RWPE1 (cell line): ENCODE data around the gene ZBTB21.

ENCODE experiments used
- CTCF ChIA-PET: fragments of 350-600 bp; sonication (Branson Sonifier 250); formaldehyde crosslinking; extraction: SDS; loops from one replicate; lab custom pipeline; 2021; lab: Yijun Ruan, JAX
- POLR2A ChIA-PET: fragments of 400-600 bp; formaldehyde crosslinking; extraction: SDS; loops from one replicate; lab custom pipeline; 2020; ENCODE audit warnings: antibody characterized with exemption; ENCODE audit not compliant: low non-redundant PET; lab: Yijun Ruan, JAX
- DNase-seq: peaks from one replicate; pipeline ENCODE4 v3.0.0; 2012; ENCODE audit warnings: low spot score
- H3K27ac ChIP-seq: fragments of 450-650 bp; 2 replicates; pipeline ENCODE4 v1.5.1; 2017
- CTCF ChIP-seq: fragments of 450-650 bp; conservative IDR thresholded peaks from 2 replicates; pipeline ENCODE4 v1.5.1; 2017; ENCODE audit warnings: low read depth, mild to moderate bottlenecking

Gene ZBTB21

GRCh38 chr21:41974752-41975053, 35.5 kb downstream of the ZBTB21 start:
- no peak overlapping the region for H3K27ac ChIP-seq
- ChIA-PET POLR2A (no interaction called here), CTCF (interaction anchor here (0.7 kb wide), 1 partner anchor 49 kb away, joined by 3 read pairs; no protein-coding TSS in a partner anchor)
- TF ChIP-seq CTCF, result no peak
- no peak for DNase-seq

GRCh38 chr21:41973861-41974751, 36.1 kb downstream of the ZBTB21 start:
- no peak overlapping the region for H3K27ac ChIP-seq
- ChIA-PET CTCF (interaction anchor here (0.7 kb wide), 1 partner anchor 49 kb away, joined by 3 read pairs; no protein-coding TSS in a partner anchor), POLR2A (no interaction called here)
- no peak for TF ChIP-seq CTCF
- DNase-seq, result no peak

- H3K27ac ChIP-seq, result no peak overlapping the region
- TF ChIP-seq CTCF, result no peak
- ChIA-PET CTCF (no interaction called here), POLR2A (no interaction called here)
- DNase-seq, result peak; percentile 49
Observed at GRCh38 chr21:41973427-41973831, 36.7 kb downstream of the ZBTB21 start.

GRCh38 chr21:41972511-41973205, 37.5 kb downstream of the ZBTB21 start:
- H3K27ac ChIP-seq, result no peak overlapping the region
- CTCF ChIA-PET, result no interaction called here
- no peak for TF ChIP-seq CTCF
- POLR2A ChIA-PET, result no interaction called here
- no peak for DNase-seq

GRCh38 chr21:41971891-41972290, 38.3 kb downstream of the ZBTB21 start:
- no peak for TF ChIP-seq CTCF
- CTCF ChIA-PET, result no interaction called here
- POLR2A ChIA-PET, result no interaction called here
- no peak overlapping the region for H3K27ac ChIP-seq
- no peak for DNase-seq

- H3K27ac ChIP-seq, result no peak overlapping the region
- POLR2A ChIA-PET, result no interaction called here
- CTCF ChIA-PET, result interaction anchor here (1.2 kb wide), 1 partner anchor 137 kb away, joined by 4 read pairs; no protein-coding TSS in a partner anchor
- TF ChIP-seq CTCF, result no peak
- DNase-seq, result no peak
Observed at GRCh38 chr21:41970751-41971653, 39.2 kb downstream of the ZBTB21 start.
